ENCODE measurements around the gene HOXB3.

HOXB3 gene

GRCh38 chr17:48600244-48601098 is 10.4 kb upstream of the HOXB3 start (continued):
- TF ChIP-seq ATF2 (tag by site-specific recombination; IDR thresholded peaks at IDR 0.05; ENCODE audit: low read depth) (no peak), ZNF621 (tag by site-specific recombination; IDR thresholded peaks at IDR 0.05) (no peak), ZNF10 (tag by site-specific recombination; IDR thresholded peaks at IDR 0.05) (no peak), TSHZ1 (tag by site-specific recombination; IDR thresholded peaks at IDR 0.05; ENCODE audit: borderline replicate concordance) (peak; percentile 64; the same call in 1 of the 2 replicates), ZNF155 (tag by site-specific recombination; IDR thresholded peaks at IDR 0.05) (no peak), IKZF3 (tag by site-specific recombination; IDR thresholded peaks at IDR 0.05) (peak; percentile 29), ZNF747 (tag by site-specific recombination; IDR thresholded peaks at IDR 0.05) (no peak), ZNF660 (tag by site-specific recombination; IDR thresholded peaks at IDR 0.05) (0 out of 2 replicates have a peak, but pooled peaks have one; percentile 16), ZNF626 (tag by site-specific recombination; IDR thresholded peaks at IDR 0.05) (no peak), MYNN (tag by site-specific recombination; IDR thresholded peaks at IDR 0.05; ENCODE audit: borderline replicate concordance) (no peak), ZNF76 (tag by site-specific recombination; IDR thresholded peaks at IDR 0.05; ENCODE audit: borderline replicate concordance, low read depth) (no peak), ZNF518A (tag by site-specific recombination; conservative IDR thresholded peaks at IDR 0.05; ENCODE audit: low read depth) (no peak)

- Histone ChIP-seq H3K9me3 (ENCODE audit: control insufficient read depth, insufficient read depth, low read depth, low read length) (no peaks in the 10 kb centered on the region), H3K27ac (ENCODE audit: extremely low read depth, low read depth, low read length) (peak overlapping the region; percentile 87), H3K36me3 (ENCODE audit: control insufficient read depth in 2 of 2, insufficient read depth in 1 of 2, low read length in 2 of 2) (peaks cover 5 to 33% of the 10 kb centered on the region in 2 experiments; a peak in 1 of 3 replicates), H3K4me1 (ENCODE audit: control insufficient read depth, insufficient read depth, low read length) (peaks cover 39% of the 10 kb centered on the region), H3K4me3 (ENCODE audit: low read depth, low read length) (no peak overlapping the region)
- TF ChIP-seq ZBTB6 (tag by site-specific recombination; IDR thresholded peaks at IDR 0.05) = peak; percentile 60; the same call in 1 of the 2 replicates
- TF ChIP-seq PRDM2 (tag by site-specific recombination; IDR thresholded peaks at IDR 0.05; ENCODE audit: borderline replicate concordance) = no peak
- CTCF ChIA-PET = interaction anchor here (1.9 to 2.2 kb wide), 2 partner anchors 10 to 336 kb away, joined by 4 to 6 read pairs; no protein-coding TSS in a partner anchor
- POLR2A ChIA-PET = interaction anchor here (0.7 kb wide), 1 partner anchor 11 kb away, joined by 3 read pairs; no protein-coding TSS in a partner anchor
Observed at GRCh38 chr17:48599354-48599753, 9.3 kb upstream of the HOXB3 start.

Data from HEK293 (cell line).